HepG2 (cell line): ENCODE measurements around the gene EFCAB13. TPM values are rescaled to one million over a fixed set of nuclear protein-coding genes. Genes with fewer than 3 reads are reported as not detected.

Source experiments
- KAT8 ChIP-seq: IDR thresholded peaks from 2 replicates; pipeline ENCODE4 v1.6.1; 2016; ENCODE audit warnings: missing genetic modification reagents, missing compliant biosample characterization
- NR2F1 ChIP-seq, 2 experiments: fragments of 450-650 bp in 1 of 2; formaldehyde crosslinking in 1 of 2; IDR thresholded peaks; 2 replicates each; pipeline versions ENCODE4 v1.5.0 to v1.6.1; 2016 to 2020; ENCODE audit warnings: mild to moderate bottlenecking in 1 of 2, missing compliant biosample characterization in 1 of 2, missing genetic modification reagents in 1 of 2, moderate library complexity in 1 of 2
- PAWR ChIP-seq: sonication (generic); formaldehyde crosslinking; IDR thresholded peaks from 2 replicates; pipeline ENCODE4 v1.4.0; 2020; ENCODE audit warnings: missing genetic modification reagents, mild to moderate bottlenecking, borderline replicate concordance
- STAG1 ChIP-seq: sonication (generic); formaldehyde crosslinking; IDR thresholded peaks from 2 replicates; pipeline ENCODE4 v1.4.0; 2020; ENCODE audit warnings: missing genetic modification reagents
- USF2 ChIP-seq, 2 experiments: sonication (generic) in 1 of 2; formaldehyde crosslinking in 1 of 2; IDR thresholded peaks; 2 replicates each; pipeline versions ENCODE4 v1.5.1 to v1.6.1; 2011 to 2020; ENCODE audit warnings: borderline replicate concordance in 1 of 2, low read depth in 1 of 2, low read length in 1 of 2, mild to moderate bottlenecking in 1 of 2, missing genetic modification reagents in 1 of 2, moderate library complexity in 1 of 2
- WIZ ChIP-seq: sonication (generic); formaldehyde crosslinking; IDR thresholded peaks from 2 replicates; pipeline ENCODE4 v1.5.1; 2020; ENCODE audit warnings: mild to moderate bottlenecking, missing genetic modification reagents
- ZBED4 ChIP-seq: sonication (generic); formaldehyde crosslinking; IDR thresholded peaks from 2 replicates; pipeline ENCODE4 v1.4.0; 2020; ENCODE audit warnings: missing genetic modification reagents, borderline replicate concordance
- ZBTB40 ChIP-seq, 2 experiments: fragments of 450-650 bp in 1 of 2; sonication (generic) in 1 of 2; formaldehyde crosslinking in 1 of 2; IDR thresholded peaks; 2 replicates each; pipeline versions ENCODE4 v1.6.1 to v1.8.0; 2016 to 2022; ENCODE audit warnings: antibody characterized with exemption in 1 of 2, mild to moderate bottlenecking in 1 of 2, missing genetic modification reagents in 1 of 2
- ZNF230 ChIP-seq: sonication (generic); formaldehyde crosslinking; IDR thresholded peaks from 2 replicates; pipeline ENCODE4 v1.4.0; 2020; ENCODE audit warnings: mild to moderate bottlenecking, missing genetic modification reagents
- ZNF251 ChIP-seq: sonication (generic); formaldehyde crosslinking; IDR thresholded peaks from 2 replicates; pipeline ENCODE4 v1.9.0; 2021; ENCODE audit warnings: mild to moderate bottlenecking, missing genetic modification reagents
- ZNF775 ChIP-seq: sonication (generic); formaldehyde crosslinking; IDR thresholded peaks from 2 replicates; pipeline ENCODE4 v1.4.0; 2020; ENCODE audit warnings: missing genetic modification reagents, mild to moderate bottlenecking, moderate library complexity, borderline replicate concordance
- polyA plus RNA-seq, 8 experiments: library from polyadenylated mRNA; depleted of rRNA in 3 of 8; stranded (reverse) in 7 of 8; unstranded in 1 of 8; fragments of >200 nt; fragmentation: Illumina TruSeq in 4 of 8; extraction: Trizol in 4 of 8; gene quantifications; 2 replicates each; pipeline versions ENCODE4 v1.2.1 to v1.2.3, GENCODE V29; 2011 to 2016; ENCODE audit warnings: low read depth in 4 of 8, missing spikeins in 1 of 8, mixed read lengths in 1 of 8; ENCODE audit not compliant: insufficient read depth in 1 of 8
- total RNA-seq, 5 experiments: library from RNA; depleted of rRNA; stranded (reverse); fragments of >200 nt; fragmentation: Illumina TruSeq; extraction: Trizol; gene quantifications; 2 replicates each; pipeline ENCODE4 v1.2.3, GENCODE V29; 2016; ENCODE audit warnings: low read depth in 1 of 5

EFCAB13 gene
- total and polyA plus RNA-seq, 2 of the 13 experiments (the other 11 are each of a cell fraction or from before 2014, with no cell fraction given) = 0.22 to 0.71 TPM

- TF ChIP-seq ZBTB40 (IDR thresholded peaks at IDR 0.05) (no peak), ZBTB40 (CRISPR knock-in tag; IDR thresholded peaks at IDR 0.05) (no peak), KAT8 (CRISPR knock-in tag) (no peak), WIZ (CRISPR knock-in tag) (no peak), ZNF775 (CRISPR knock-in tag) (no peak), USF2 (IDR thresholded peaks at IDR 0.05; ENCODE audit: low read depth, low read length) (no peak), USF2 (CRISPR knock-in tag; IDR thresholded peaks at IDR 0.05; ENCODE audit: borderline replicate concordance) (no peak), NR2F1 (CRISPR knock-in tag; IDR thresholded peaks at IDR 0.05) (no peak), ZNF251 (CRISPR knock-in tag) (no peak), STAG1 (CRISPR knock-in tag) (peak; percentile 94), ZBED4 (CRISPR knock-in tag) (peak; percentile 32; the same call in 1 of the 2 replicates), PAWR (CRISPR knock-in tag) (no peak), ZNF230 (CRISPR knock-in tag) (no peak)
These were observed 8.1 kb upstream of the EFCAB13 start (continued) for GRCh38 chr17:47315451-47316266.
